ENCODE measurements around the gene ZCCHC3.

Gene ZCCHC3

GRCh38 chr20:286508-286907 is 10.9 kb upstream of the ZCCHC3 start:
- no peak for FAIRE-seq

DNA sequence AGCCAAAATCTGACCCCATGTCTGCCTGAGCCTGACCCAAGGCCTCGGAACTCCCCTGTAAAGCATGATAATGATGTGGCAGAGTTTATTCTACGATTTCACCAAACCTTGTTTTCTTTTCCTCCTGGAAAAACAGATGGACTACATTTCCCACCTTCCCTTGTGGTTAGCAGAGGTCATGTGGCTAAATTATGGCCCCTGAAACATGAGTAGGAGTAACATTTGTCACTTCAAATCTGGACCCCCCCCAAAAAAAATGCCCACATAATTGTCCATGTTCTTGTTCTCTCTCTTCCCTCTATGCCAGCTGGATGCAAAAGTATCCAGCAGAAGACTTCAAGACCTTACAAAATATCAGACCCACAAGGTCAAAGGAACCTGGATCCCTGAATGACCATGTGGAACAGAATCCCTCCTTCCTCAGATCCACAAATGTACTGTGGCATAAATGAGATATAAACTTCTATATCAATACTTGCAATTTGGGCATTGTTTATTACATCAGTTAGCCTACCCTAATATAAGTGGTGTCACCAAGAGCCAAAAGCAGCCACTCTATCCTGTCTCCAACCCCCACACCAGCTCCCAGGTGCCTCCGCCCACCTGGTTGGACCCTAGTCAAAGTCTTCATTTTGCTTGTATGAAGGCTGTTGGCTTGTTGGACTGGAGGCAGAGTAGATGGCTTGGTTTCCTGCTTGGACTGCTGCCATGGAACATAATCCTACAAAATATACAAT is 8.2 kb upstream of the ZCCHC3 start:
- no peak for FAIRE-seq

DNA sequence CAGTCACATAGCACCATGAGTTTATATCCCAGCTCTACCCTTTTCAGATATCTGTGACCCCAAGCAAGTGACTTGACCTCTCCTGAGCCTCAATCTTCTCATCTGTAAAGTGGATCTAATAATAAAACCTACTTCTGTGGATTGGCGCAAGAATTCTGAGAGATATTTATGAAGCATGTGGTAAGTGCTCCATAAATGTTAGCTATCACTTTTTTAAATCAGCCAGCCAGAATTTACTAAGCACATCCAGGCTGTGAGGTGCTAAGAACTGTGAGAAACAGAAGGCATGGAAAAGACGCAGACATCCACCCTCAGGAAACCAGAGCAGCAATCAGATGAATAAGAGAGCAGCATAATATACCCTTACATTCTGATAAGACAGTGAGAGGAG is 7.7 kb upstream of the ZCCHC3 start:
- FAIRE-seq = no peak

- FAIRE-seq = peak; percentile 85
These were observed 7.1 kb upstream of the ZCCHC3 start, which contains the start of gene C20orf96 for GRCh38 chr20:290084-290831. TSS of gene C20orf96 (minus strand) at chr20:290750. CDS start at chr20:290610, 140 bp downstream.

GRCh38 chr20:294602-295001 is 2.8 kb upstream of the ZCCHC3 start:
- FAIRE-seq = no peak

- FAIRE-seq = no peak
These were observed 1.6 kb upstream of the ZCCHC3 start for GRCh38 chr20:295804-296203.

DNA sequence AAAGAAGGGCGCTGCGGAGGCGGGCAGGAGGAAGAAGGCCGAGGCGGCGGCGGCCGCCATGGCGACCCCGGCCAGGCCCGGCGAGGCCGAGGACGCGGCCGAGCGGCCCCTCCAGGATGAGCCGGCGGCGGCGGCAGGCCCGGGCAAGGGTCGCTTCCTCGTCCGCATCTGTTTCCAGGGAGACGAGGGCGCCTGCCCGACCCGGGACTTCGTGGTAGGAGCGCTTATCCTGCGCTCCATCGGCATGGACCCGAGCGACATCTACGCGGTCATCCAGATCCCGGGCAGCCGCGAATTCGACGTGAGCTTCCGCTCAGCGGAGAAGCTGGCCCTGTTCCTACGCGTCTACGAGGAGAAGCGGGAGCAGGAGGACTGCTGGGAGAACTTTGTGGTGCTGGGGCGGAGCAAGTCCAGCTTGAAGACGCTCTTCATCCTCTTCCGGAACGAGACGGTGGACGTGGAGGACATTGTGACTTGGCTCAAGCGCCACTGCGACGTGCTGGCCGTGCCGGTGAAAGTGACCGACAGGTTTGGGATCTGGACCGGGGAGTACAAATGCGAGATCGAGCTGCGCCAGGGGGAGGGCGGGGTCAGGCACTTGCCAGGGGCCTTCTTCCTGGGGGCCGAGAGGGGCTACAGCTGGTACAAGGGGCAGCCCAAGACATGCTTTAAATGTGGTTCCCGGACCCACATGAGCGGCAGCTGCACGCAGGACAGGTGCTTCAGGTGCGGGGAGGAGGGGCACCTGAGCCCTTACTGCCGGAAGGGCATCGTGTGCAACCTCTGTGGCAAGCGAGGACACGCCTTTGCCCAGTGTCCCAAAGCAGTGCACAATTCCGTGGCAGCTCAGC is 780 bp downstream of the ZCCHC3 start:
- no peak for FAIRE-seq

DNA sequence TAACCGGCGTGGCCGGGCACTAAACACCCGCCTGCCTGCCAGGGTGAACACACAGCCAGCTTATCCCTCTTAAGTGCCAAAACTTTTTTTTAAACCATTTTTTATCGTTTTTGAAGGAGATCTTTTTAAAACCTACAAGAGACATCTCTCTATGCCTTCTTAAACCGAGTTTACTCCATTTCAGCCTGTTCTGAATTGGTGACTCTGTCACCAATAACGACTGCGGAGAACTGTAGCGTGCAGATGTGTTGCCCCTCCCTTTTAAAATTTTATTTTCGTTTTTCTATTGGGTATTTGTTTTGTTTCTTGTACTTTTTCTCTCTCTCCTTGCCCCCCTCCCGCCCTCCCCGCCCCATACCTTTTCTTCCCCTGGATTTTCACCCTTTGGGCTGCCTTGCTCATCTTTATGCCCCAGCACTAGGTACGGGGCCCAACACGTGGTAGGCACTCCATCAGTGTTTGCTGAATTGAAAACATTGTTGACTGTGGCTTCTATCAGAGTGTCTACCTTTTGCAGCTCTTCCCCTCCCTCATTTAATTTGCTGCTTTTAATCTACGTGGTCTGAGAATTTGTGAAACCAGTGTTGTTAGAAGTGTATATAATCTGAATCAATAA is 1.5 kb downstream of the ZCCHC3 start:
- FAIRE-seq = no peak

GRCh38 chr20:300345-300990 is 3.1 kb downstream of the ZCCHC3 start:
- FAIRE-seq = no peak

- no peak for FAIRE-seq
These were observed 4.8 kb downstream of the ZCCHC3 start for GRCh38 chr20:301886-302848.

DNA sequence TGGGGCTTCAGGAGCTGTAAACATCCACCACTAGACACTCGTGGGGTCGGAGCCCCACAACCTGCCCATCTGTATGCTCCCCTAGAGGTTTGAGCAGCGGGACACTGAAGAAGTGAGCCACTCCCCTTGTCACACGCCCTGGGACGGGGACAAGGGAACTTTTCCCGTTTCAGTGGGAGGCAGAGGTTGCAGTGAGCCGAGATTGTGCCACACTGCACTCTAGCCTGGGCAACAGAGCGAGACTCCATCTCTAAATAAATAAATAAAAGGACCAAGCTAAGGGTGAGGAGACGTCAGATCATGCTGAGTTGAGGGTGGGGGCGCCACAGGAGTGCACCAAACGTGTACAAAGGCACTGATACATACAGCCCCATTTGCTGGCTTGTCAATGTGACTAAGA is 8.4 kb downstream of the ZCCHC3 start:
- FAIRE-seq = no peak

DNA sequence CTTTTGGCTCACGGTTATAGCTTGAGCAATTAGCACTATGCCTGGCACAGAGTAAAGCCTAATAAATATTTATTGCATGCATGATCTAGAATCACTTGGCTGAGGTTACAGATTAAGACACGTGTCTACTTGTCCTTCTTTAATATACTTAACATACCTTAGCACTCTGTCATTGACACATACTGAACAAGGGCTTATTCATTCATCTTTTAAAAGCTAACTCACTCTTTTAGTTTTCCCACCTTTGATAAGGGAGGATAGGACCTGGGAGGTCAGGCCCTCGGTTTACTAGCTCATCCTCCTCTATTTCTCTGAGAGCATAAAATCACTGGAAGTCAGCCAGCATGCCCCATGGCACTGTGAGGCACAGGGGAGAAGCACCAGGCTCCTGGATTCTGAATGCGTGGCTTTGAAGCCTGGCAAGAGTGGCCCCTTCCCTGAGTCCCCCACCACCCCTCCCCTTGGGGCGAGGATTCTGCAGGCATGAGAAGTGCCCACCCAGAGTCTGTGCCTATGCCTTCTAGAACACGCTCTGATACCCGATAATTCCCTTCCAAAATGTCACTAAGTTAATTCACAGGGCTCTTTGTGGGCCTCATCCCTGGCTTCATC is 11.2 kb downstream of the ZCCHC3 start:
- FAIRE-seq = no peak

GRCh38 chr20:309306-309840 is 12.0 kb downstream of the ZCCHC3 start:
- no peak for FAIRE-seq

DNA sequence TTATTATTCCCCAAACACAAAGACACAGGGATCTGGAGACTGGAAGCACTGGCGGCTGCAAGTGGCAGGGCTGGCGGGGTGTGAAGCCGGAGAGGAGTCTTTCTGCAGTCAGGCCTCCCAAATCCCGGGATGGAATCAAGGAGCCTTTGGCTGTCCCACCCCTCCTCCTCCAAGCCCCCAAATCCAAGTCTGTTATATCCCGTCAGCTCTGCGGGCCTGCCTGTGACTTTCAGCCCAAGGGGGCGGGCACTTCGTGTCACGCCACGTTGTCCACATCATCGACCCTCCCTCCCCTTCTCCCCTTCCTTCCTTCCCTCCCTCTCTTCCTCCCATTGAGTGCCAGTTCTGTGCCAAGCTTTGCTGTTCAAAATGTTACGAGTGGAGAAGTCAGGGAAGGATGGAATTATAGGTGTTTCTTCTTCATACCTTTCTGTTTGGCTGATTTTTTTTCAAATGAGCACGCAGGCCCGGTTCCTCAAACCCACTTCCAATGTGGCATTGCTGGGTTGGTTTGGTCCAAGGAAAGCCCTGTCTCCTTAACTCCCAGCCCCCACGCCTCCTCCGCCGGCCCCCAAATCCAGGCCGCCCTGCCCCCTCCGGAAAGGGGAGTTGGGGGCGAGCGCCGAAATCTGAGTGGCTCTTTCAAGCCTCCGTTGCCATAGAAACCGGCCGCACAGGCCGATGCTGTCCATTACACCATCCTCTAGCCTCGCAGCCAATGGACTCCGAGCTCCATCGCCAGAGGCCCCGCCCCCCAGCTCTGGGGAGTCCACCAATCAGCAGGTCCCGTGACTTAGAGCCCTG is 12.7 kb downstream of the ZCCHC3 start:
- FAIRE-seq = peak; percentile 99

GRCh38 chr20:310645-311044 is 13.3 kb downstream of the ZCCHC3 start:
- no peak for FAIRE-seq

- FAIRE-seq = no peak
These were observed 14.2 kb downstream of the ZCCHC3 start for GRCh38 chr20:311609-312008.

DNA sequence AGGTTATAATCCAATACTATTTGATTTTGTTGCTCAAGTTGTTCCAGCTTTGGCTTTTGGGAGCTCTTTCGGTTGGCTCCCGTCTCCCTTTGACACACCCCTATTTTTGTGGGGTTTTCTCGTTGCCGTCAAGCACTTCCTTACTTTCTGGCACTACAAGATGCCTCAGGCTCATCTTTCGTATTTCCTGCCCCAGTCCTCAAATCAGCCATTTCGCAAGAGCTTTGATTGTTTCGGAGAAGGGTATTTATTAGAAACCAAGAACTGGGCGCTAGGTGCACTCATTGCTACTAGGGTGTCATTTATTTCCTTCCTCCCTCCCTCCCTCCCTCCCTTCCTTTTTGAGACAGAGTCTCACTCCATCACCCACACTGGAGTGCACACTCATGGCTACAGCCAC is 14.7 kb downstream of the ZCCHC3 start:
- FAIRE-seq = no peak

DNA sequence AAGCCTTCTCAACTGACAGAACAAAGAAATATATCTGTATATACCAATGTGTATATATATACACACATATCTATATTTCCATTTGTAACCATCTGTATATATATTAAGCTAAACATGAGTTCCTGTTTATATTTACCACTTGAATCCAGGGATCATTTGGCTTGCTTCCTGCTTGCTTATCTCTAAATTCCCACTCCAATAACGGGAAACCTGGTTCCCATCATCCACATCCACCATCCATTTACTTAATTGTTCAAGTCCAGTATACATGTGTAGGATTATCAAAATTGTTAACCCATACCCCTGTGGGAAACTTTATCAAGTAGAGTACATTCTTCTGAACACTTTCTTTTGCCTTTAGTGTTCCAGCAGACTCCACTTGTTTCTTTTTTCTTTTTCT is 15.5 kb downstream of the ZCCHC3 start:
- FAIRE-seq = no peak

DNA sequence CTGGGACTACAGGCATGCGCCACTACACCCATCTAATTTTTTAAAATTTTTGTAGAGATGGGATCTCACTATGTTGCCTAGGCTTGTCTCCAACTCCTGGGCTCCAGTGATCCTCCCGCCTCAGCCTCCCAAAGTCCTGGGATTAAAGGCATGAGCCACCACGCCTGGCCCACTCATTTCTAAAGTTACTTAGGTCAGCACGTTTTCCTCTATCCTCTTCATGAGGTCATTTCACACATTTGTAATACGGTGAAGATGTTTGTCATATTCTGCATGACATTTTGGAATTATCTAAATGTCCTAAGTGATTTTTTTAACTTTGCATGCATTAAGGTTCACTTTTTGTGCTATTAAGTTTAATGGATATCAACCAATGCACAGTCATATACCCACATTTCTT is 16.0 kb downstream of the ZCCHC3 start:
- no peak for FAIRE-seq

- no peak for FAIRE-seq
These were observed 16.6 kb downstream of the ZCCHC3 start for GRCh38 chr20:313948-314347.

Data from TTC549 (cell line).